ENCODE data around the gene SLU7.

- TF ChIP-seq CTCF (IDR thresholded peaks at IDR 0.05 in 8 of 11, conservative IDR thresholded peaks at IDR 0.05 in 3 of 11) (no peak), POLR2AphosphoS5 (IDR thresholded peaks at IDR 0.05) (no peak)
Measured at GRCh38 chr5:160378330-160378729, 40.6 kb downstream of the SLU7 start.
